ENCODE data around the gene PLPPR1.

DNA sequence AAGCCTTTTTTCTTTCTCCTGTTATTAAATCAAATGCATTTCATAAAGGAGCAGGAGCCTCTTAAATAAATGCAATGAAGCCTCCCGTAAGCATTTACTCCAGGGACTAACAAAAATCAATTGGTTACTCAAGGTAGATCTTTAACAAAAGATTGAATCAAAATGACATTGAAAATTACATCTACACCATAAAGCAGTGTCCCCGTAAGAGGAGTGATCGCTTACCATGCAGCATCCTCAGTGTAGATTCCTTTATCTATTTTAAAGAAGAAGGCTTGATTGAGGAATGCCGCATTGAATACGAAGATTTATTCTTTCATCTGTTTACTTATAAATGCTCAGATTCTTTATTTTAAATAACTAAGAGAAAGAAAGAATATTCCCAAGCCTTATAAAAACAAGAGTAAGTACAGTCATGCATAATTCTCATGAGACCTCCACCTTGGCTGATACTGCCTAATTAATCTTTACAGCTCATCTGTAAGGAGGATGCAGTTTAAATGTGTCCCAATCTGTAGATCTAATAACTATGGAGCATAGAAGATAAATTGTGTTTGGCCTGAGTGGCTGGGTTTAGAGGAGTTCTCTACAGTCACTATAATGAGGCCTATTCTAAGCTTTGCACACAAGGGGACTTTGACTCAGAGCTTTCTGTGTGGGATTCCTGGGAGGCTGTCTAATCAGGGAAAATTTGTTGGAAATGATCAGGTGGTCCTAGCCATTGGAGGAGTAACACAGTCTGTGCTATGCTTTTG is 55.1 kb downstream of the PLPPR1 start:
- no peak for TF ChIP-seq TCF7L2 (IDR thresholded peaks at IDR 0.05; ENCODE audit: low read depth, low read length)
- TF ChIP-seq, protein P1, sequence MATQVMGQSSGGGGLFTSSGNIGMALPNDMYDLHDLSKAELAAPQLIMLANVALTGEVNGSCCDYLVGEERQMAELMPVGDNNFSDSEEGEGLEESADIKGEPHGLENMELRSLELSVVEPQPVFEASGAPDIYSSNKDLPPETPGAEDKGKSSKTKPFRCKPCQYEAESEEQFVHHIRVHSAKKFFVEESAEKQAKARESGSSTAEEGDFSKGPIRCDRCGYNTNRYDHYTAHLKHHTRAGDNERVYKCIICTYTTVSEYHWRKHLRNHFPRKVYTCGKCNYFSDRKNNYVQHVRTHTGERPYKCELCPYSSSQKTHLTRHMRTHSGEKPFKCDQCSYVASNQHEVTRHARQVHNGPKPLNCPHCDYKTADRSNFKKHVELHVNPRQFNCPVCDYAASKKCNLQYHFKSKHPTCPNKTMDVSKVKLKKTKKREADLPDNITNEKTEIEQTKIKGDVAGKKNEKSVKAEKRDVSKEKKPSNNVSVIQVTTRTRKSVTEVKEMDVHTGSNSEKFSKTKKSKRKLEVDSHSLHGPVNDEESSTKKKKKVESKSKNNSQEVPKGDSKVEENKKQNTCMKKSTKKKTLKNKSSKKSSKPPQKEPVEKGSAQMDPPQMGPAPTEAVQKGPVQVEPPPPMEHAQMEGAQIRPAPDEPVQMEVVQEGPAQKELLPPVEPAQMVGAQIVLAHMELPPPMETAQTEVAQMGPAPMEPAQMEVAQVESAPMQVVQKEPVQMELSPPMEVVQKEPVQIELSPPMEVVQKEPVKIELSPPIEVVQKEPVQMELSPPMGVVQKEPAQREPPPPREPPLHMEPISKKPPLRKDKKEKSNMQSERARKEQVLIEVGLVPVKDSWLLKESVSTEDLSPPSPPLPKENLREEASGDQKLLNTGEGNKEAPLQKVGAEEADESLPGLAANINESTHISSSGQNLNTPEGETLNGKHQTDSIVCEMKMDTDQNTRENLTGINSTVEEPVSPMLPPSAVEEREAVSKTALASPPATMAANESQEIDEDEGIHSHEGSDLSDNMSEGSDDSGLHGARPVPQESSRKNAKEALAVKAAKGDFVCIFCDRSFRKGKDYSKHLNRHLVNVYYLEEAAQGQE (IDR thresholded peaks at IDR 0.05; ENCODE audit: insufficient read depth in 1 of 2, low read depth in 2 of 2, low read length in 1 of 2): no peak

Measured in Panc1 (cell line).